Duodenal mucosa (tissue), 2 donors: ENCODE measurements around the gene ZCCHC14.
A peak's percentile ranks its signal among the peaks of the same experiment; 100 is the strongest.

Experiments
- H3K27ac ChIP-seq: one replicate; pipeline ENCODE4 v1.7.0; 2013; ENCODE audit warnings: low read depth, low read length
- H3K27me3 ChIP-seq, 2 donors: one replicate each; pipeline ENCODE4 v1.7.0; 2013; ENCODE audit warnings: low read length in 2 of 2, control low read depth in 1 of 2; ENCODE audit not compliant: insufficient read depth in 2 of 2, control insufficient read depth in 1 of 2
- H3K36me3 ChIP-seq, 2 donors: one replicate each; pipeline ENCODE4 v1.7.0; 2013; ENCODE audit warnings: low read length in 2 of 2, control low read depth in 1 of 2; ENCODE audit not compliant: insufficient read depth in 2 of 2, control insufficient read depth in 1 of 2
- H3K4me1 ChIP-seq, 2 donors: one replicate each; pipeline ENCODE4 v1.7.0; 2013; ENCODE audit warnings: low read length in 2 of 2, control low read depth in 1 of 2; ENCODE audit not compliant: insufficient read depth in 2 of 2, control insufficient read depth in 1 of 2
- H3K4me3 ChIP-seq, 2 donors: one replicate each; pipeline ENCODE4 v1.7.0; 2013; ENCODE audit warnings: low read length in 2 of 2, low read depth in 1 of 2
- H3K9ac ChIP-seq, 2 donors: one replicate each; pipeline ENCODE4 v1.7.0; 2013; ENCODE audit warnings: low read length in 2 of 2, low read depth in 1 of 2
- H3K9me3 ChIP-seq, 2 donors: one replicate each; pipeline ENCODE4 v1.7.0; 2013; ENCODE audit warnings: low read length in 2 of 2, control low read depth in 1 of 2; ENCODE audit not compliant: control insufficient read depth in 1 of 2

The ZCCHC14 gene

GRCh38 chr16:87492721-87493607 is at the start of gene ZCCHC14:
ZCCHC14 (minus strand) TSS chr16:87493024; CDS start chr16:87492238, 786 bp downstream.
- peak within 1 kb of the TSS; percentile 10 for H3K27ac ChIP-seq
- peak within 1 kb of the TSS; percentile 33 to 70 for H3K9ac ChIP-seq

GRCh38 chr16:87541872-87542234 is 49.0 kb upstream of the ZCCHC14 start:
- peaks cover 0 to 5% of the 10 kb centered on the region in 2 donors for H3K27me3 ChIP-seq
- peak overlapping the region; percentile 16 for H3K4me3 ChIP-seq
- H3K9ac ChIP-seq = no peak overlapping the region
- no peaks in the 10 kb centered on the region for H3K36me3 ChIP-seq
- H3K4me1 ChIP-seq = peaks cover 0 to 18% of the 10 kb centered on the region in 2 donors
- H3K9me3 ChIP-seq = peaks cover 0 to 6% of the 10 kb centered on the region in 2 donors
- no peak overlapping the region for H3K27ac ChIP-seq

More at GRCh38 chr16:87492721-87493607, at the start of gene ZCCHC14:
- H3K27me3 ChIP-seq = no peaks in the 10 kb centered on the region
- H3K36me3 ChIP-seq = no peaks in the 10 kb centered on the region
- H3K9me3 ChIP-seq = no peaks in the 10 kb centered on the region
- peaks cover 19 to 54% of the 10 kb centered on the region in 2 donors for H3K4me1 ChIP-seq
- peak within 1 kb of the TSS; percentile 66 to 70 for H3K4me3 ChIP-seq

GRCh38 chr16:87541147-87541871 is 48.5 kb upstream of the ZCCHC14 start:
- Histone ChIP-seq H3K27ac (no peak overlapping the region), H3K36me3 (no peaks in the 10 kb centered on the region), H3K9me3 (peaks cover 0 to 6% of the 10 kb centered on the region in 2 donors), H3K4me1 (peaks cover 0 to 18% of the 10 kb centered on the region in 2 donors), H3K27me3 (peaks cover 0 to 5% of the 10 kb centered on the region in 2 donors), H3K4me3 (peak overlapping the region; percentile 16), H3K9ac (no peak overlapping the region)

- Histone ChIP-seq H3K9me3 (peaks cover 0 to under 1% of the 10 kb centered on the region in 2 donors), H3K36me3 (no peaks in the 10 kb centered on the region), H3K4me3 (peak overlapping the region in 1 of 2 donors; percentile 16), H3K4me1 (peaks cover 0 to 18% of the 10 kb centered on the region in 2 donors), H3K9ac (no peak overlapping the region), H3K27me3 (peaks cover 0 to 5% of the 10 kb centered on the region in 2 donors), H3K27ac (no peak overlapping the region)
Measured at GRCh38 chr16:87540897-87541146, 48.0 kb upstream of the ZCCHC14 start.

GRCh38 chr16:87540072-87540896 is 47.5 kb upstream of the ZCCHC14 start:
- peaks cover 0 to 5% of the 10 kb centered on the region in 2 donors for H3K27me3 ChIP-seq
- H3K4me1 ChIP-seq = peaks cover 0 to 18% of the 10 kb centered on the region in 2 donors
- no peaks in the 10 kb centered on the region for H3K9me3 ChIP-seq
- no peak overlapping the region for H3K4me3 ChIP-seq
- no peaks in the 10 kb centered on the region for H3K36me3 ChIP-seq
- no peak overlapping the region for H3K27ac ChIP-seq
- no peak overlapping the region for H3K9ac ChIP-seq

- H3K9me3 ChIP-seq = no peaks in the 10 kb centered on the region
- H3K9ac ChIP-seq = no peak overlapping the region
- no peak overlapping the region for H3K4me3 ChIP-seq
- peaks cover 0 to 5% of the 10 kb centered on the region in 2 donors for H3K27me3 ChIP-seq
- no peak overlapping the region for H3K27ac ChIP-seq
- peaks cover 0 to 18% of the 10 kb centered on the region in 2 donors for H3K4me1 ChIP-seq
- H3K36me3 ChIP-seq = no peaks in the 10 kb centered on the region
Measured at GRCh38 chr16:87539113-87539512, 46.3 kb upstream of the ZCCHC14 start.

GRCh38 chr16:87538594-87538993 is 45.8 kb upstream of the ZCCHC14 start:
- Histone ChIP-seq H3K4me1 (peaks cover 0 to 18% of the 10 kb centered on the region in 2 donors), H3K27me3 (peaks cover 0 to 5% of the 10 kb centered on the region in 2 donors), H3K36me3 (no peaks in the 10 kb centered on the region), H3K9me3 (no peaks in the 10 kb centered on the region), H3K27ac (peak overlapping the region; percentile 28), H3K9ac (no peak overlapping the region), H3K4me3 (no peak overlapping the region)

GRCh38 chr16:87538160-87538559 is 45.3 kb upstream of the ZCCHC14 start:
- no peak overlapping the region for H3K27ac ChIP-seq
- peaks cover 0 to 14% of the 10 kb centered on the region in 2 donors for H3K4me1 ChIP-seq
- no peak overlapping the region for H3K4me3 ChIP-seq
- H3K9ac ChIP-seq = no peak overlapping the region
- H3K27me3 ChIP-seq = peaks cover 0 to 5% of the 10 kb centered on the region in 2 donors
- peaks cover 1 to 2% of the 10 kb centered on the region in 2 donors for H3K9me3 ChIP-seq
- no peaks in the 10 kb centered on the region for H3K36me3 ChIP-seq

GRCh38 chr16:87536795-87537142 is 43.9 kb upstream of the ZCCHC14 start:
- H3K27me3 ChIP-seq = peaks cover 0 to 5% of the 10 kb centered on the region in 2 donors
- H3K4me3 ChIP-seq = no peak overlapping the region
- peaks cover 6 to 9% of the 10 kb centered on the region in 2 donors for H3K9me3 ChIP-seq
- H3K27ac ChIP-seq = no peak overlapping the region
- H3K9ac ChIP-seq = no peak overlapping the region
- H3K36me3 ChIP-seq = no peaks in the 10 kb centered on the region
- peaks cover 0 to 9% of the 10 kb centered on the region in 2 donors for H3K4me1 ChIP-seq
